ENCODE results near the gene ZBTB9. TPM values are rescaled to one million over a fixed set of nuclear protein-coding genes. Genes with fewer than 3 reads are reported as not detected.

ZBTB9 gene
- polyA plus RNA-seq, 2 of the 4 experiments (the other 2 are of a cell fraction) = 6.9 to 9.9 TPM

GRCh38 chr6:33410711-33411631 is 43.4 kb upstream of the ZBTB9 start, which contains the start of gene PHF1:
Gene PHF1 (plus strand): TSS chr6:33411014. CDS start chr6:33412264, 1,250 bp downstream.
- POLR2A ChIA-PET = interaction anchor here (0.6 to 1.6 kb wide), 4 partner anchors 15 to 132 kb away, joined by 3 to 7 read pairs (median 4); no protein-coding TSS in a partner anchor
- peak in 1 of 2 experiments; percentile 56 for DNase-seq (ENCODE audit: low read depth in 1 of 2, low spot score in 1 of 2)

GRCh38 chr6:33411632-33412005 is 42.8 kb upstream of the ZBTB9 start:
- ATAC-seq = no peak
- DNase-seq (ENCODE audit: low read depth in 1 of 2, low spot score in 1 of 2) = no peak
- peaks cover 29% of the 10 kb centered on the region for H3K4me1 ChIP-seq
- H3K27ac ChIP-seq = peak overlapping the region; percentile 98 to 99; a peak in 5 of 6 replicates
- H3K4me2 ChIP-seq = peak overlapping the region; percentile 88
- POLR2A ChIA-PET = no interaction called here
- CTCF ChIA-PET = interaction anchor here (0.6 to 2.1 kb wide), 2 partner anchors 9 to 14 kb away, joined by 3 to 5 read pairs; no protein-coding TSS in a partner anchor
- no peak for TF ChIP-seq FOSL2 (IDR thresholded peaks at IDR 0.05)
- TF ChIP-seq FOSL2 (CRISPR knock-in tag; IDR thresholded peaks at IDR 0.05) = no peak
- TF ChIP-seq PHF8 (IDR thresholded peaks at IDR 0.05; ENCODE audit: borderline replicate concordance, low read depth) = no peak
- no peak for TF ChIP-seq FOSB (CRISPR knock-in tag; IDR thresholded peaks at IDR 0.05)
- no peak for TF ChIP-seq BHLHE40 (IDR thresholded peaks at IDR 0.05; ENCODE audit: low read depth, low read length)
- TF ChIP-seq EHF (CRISPR knock-in tag; IDR thresholded peaks at IDR 0.05) = no peak
- no peak for TF ChIP-seq HEYL (CRISPR knock-in tag; IDR thresholded peaks at IDR 0.05)
- TF ChIP-seq ATOH8 (CRISPR knock-in tag; IDR thresholded peaks at IDR 0.05; ENCODE audit: low read depth) = no peak
- no peak for TF ChIP-seq CEBPB (IDR thresholded peaks at IDR 0.05)
- TF ChIP-seq REST (IDR thresholded peaks at IDR 0.05) = no peak
- no peak for TF ChIP-seq ZC3H11A (IDR thresholded peaks at IDR 0.05)
- TF ChIP-seq ESRRA (IDR thresholded peaks at IDR 0.05; ENCODE audit: borderline replicate concordance, low read length) = no peak
- no peak for TF ChIP-seq MAZ (IDR thresholded peaks at IDR 0.05; ENCODE audit: borderline replicate concordance, low read depth, low read length)
- no peak for TF ChIP-seq KDM5A (IDR thresholded peaks at IDR 0.05)
- TF ChIP-seq HDAC2 (IDR thresholded peaks at IDR 0.05) = no peak
- TF ChIP-seq EP300 (IDR thresholded peaks at IDR 0.05) = no peak
- TF ChIP-seq GATA3 (IDR thresholded peaks at IDR 0.05; ENCODE audit: borderline replicate concordance) = no peak
- H3K4me3 ChIP-seq = peak overlapping the region; percentile 99
- H3K9me3 ChIP-seq = no peaks in the 10 kb centered on the region
- FAIRE-seq = no peak
- WGBS (ENCODE audit: missing lambda C conversion rate) = 76% methylated on average over 6 of the region's 6 CpGs

More at GRCh38 chr6:33410711-33411631, 43.4 kb upstream of the ZBTB9 start, which contains the start of gene PHF1:
- CTCF ChIA-PET = no interaction called here
- ATAC-seq (peak; percentile 51 to 52), FAIRE-seq (no peak)
- 13% methylated on average over 4 of the region's 67 CpGs for WGBS (ENCODE audit: missing lambda C conversion rate)
- no peaks in the 10 kb centered on the region for H3K9me3 ChIP-seq
- H3K27ac ChIP-seq = peak within 1 kb of the TSS; percentile 98 to 99
- H3K4me1 ChIP-seq = peaks cover 22% of the 10 kb centered on the region
- TF ChIP-seq PHF8 (IDR thresholded peaks at IDR 0.05; ENCODE audit: borderline replicate concordance, low read depth) (peak; percentile 28; the same call in 1 of the 2 replicates), JUN (IDR thresholded peaks at IDR 0.05) (peak in 1 of 2 experiments; percentile 39; a peak in 1 of 5 replicates), HMGXB4 (CRISPR knock-in tag; IDR thresholded peaks at IDR 0.05; ENCODE audit: borderline replicate concordance) (no peak)
- H3K4me2 ChIP-seq = peak within 1 kb of the TSS; percentile 89
- H3K4me3 ChIP-seq = peak within 1 kb of the TSS; percentile 99

All from A549 (cell line).